HG02938 (cell line): ENCODE measurements around the gene GMPR2.

Experiments used
- ATAC-seq: cut with Tn5 transposase; IDR thresholded peaks from one replicate; pipeline ENCODE4 v1.9.1; 2021; ENCODE audit warnings: mild to moderate bottlenecking, moderate library complexity; ENCODE audit not compliant: unreplicated experiment

GMPR2 gene

DNA sequence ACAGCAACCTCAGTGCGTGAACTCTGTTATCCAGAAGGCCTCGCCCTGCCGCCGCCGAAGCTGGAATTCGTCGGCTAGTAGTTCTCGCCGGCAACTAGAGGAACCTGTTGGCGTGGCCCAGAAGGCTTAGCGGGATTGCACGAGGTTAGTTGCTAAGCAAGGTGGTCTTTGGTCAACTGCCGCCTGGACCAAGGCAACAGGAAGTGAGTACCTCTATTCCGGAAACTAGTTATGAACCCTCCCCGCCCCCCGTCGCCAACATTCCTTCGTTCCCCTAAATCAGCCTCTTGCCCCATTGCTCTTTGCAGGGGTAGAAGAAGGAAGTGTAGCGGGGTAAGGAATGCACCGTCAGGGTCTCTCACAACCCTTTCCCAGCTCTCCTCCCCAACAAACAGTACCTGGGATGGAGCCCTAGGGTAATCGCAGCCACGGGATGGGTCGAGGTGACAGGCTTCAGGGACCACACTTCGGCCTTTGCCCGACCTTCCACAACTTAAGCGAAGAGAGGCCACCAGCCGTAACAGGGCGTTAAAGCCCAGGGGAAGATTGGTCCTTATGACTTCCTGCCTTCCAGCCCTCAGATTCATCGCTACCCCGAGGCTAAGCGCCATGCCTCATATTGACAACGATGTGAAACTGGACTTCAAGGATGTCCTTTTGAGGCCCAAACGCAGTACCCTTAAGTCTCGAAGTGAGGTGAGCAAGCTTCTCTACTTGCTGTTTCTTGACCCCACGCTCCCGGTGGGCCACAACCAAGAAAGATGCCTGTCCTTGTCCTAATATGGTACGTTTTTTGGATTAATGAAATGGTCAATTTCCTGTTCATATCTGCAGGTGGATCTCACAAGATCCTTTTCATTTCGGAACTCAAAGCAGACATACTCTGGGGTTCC lies at the start of gene GMPR2:
Gene GMPR2 (plus strand): TSS at position 285 of the 893 bp plus-strand sequence. CDS start 325 bp downstream, at position 610.
- peak; percentile 53 for ATAC-seq

DNA sequence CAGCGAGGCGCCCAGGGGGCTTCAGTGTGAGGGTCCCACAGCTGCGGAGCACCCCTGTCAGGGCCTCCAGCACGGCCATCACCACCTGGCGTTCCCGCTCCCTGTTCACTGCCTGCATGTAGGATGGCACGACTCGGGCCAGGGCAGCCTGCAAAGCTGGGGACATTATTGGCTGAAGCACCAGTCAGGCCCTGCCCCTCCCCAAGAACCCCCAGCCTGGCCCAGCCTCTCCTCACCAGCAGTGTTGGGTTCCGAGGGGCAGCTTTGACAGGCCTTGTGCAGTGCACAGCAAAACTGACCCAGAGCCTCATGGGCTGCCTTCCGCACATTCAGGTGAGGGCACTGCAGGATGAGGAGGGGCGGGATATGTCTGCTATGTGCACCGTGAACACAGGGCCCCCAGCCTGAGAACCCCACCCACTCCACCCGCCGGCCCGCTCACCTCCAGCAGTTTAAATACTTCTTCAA lies 49.7 kb upstream of the GMPR2 start:
- ATAC-seq, result no peak

DNA sequence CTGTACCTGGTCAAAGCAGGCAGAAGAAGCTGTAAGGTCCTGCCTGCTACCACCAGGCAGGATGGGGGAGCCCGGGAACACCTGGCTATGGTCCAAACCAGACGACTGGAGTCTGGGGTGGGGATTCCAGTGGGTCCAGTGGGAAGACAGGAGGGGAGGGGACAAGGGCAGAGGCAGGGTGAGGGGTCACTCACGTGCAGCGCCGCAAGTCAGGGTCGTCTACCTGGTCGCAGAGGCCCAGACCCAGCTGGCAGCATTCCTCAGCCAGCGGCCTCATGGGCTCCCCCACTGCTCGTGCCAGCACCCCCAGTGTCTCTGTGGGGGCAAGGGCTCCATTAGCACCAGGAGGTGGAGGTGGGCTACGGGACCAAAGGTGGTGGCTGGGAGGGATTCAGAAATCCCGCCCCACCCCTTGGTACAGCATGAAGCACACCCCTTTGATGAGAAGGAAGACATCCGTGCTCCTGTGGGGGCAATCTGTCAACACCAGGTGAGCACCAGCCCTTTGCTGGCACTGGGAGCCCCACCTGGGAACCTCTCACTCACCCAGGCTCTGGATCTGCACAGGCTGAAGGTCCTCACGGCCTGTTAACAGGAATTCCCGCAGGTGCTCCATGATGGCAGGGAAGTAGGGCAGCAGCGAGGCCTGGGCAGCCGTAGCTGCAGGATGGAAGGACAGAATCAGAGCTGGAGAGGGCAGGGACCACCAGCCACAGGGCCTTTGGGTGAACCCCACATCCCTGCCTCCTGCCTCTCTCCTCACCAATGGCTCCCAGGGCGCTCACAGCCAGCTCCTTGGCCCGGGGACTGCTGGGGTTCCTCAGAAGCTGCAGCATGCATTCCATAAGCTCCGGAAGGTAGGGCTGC lies 48.4 kb upstream of the GMPR2 start:
- ATAC-seq, result no peak

DNA sequence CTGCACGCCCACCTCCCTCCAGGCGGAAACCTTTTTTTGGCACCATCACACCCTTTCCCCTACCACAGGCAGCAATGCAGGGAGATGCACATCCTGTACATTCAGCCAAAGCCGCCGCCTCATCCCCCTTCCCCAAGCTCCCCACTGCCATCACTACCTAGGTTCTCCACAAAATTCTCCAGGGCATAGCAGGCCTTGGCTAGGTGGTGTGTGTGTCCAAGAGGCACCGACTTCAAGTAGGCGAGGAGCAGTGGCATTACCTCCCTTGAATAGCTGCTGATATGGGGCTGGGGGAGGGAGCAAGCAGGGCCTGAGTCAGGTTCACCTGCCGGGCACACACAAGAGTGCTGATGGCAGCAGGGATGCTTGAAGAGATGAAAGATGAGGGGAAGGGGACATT lies 47.7 kb upstream of the GMPR2 start:
- no peak for ATAC-seq

DNA sequence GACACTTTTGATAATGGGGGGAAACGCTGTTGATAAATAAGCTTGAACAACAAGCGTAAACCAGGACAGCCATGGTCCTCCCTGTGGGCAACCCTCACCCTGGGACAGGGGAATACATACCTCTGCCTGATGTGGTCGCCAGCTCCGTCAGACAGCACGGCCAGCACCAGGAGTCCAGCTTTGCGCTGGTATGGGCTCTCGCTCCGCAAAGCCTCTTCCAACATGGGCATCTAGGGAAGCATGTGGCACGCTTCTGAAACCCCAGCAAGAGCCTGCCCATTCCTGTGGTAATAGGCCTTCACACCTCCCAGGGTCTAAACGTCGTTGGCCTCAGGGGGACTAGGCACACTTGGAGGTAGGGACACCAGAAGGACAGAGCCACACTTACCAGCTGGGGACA lies 47.0 kb upstream of the GMPR2 start:
- ATAC-seq, result no peak

DNA sequence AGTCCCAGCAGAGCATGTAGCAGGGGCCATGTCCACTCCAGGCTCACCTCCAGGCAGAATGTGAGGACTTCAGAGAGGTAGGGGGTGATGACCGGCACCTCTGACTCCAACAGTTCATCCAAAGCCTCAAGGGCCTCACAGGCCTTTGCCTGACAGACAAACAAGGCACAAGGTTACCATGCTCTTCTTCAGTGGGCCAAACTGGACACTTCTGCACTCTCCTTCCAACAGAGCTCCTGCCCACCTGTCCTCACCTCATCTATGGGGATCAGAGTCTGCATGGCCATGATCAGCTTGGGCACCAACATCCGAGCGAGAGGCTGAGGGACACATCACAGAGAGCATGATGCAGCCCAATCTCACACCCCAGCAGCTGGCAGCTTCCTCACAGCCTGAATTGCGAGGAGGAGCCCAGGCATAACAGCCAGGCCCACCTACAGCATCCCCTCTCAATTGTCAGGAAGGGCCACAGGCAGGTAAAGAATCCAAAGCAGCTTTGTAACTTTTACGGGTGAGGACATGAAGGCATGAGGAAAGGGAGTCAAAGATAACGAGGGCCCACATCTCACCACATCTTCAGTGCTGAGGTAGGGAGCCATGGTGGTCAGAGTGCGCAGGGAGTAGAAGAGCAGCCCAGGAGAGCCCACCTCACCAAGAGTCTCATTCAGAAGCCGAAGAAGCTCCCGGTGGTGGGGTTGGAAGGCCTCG lies 45.7 kb upstream of the GMPR2 start:
- no peak for ATAC-seq

DNA sequence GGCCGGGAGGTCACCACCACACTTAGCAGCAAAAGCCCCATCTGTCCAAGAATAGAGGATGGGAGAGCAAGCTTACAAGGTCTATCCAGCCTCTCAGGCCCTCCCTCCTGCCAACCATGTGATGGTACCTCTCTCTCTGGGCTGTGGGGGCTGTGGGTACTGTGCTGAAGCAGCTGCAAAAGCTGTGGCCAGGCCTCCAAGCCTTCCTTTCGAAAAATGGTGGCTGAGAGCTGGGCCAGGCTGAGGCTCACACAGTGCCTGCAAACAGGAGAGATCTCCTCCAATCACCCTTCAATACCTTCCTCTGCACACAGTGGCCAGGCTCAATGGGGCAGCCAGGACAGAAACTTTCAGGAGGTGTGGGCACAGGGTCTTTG lies 45.2 kb upstream of the GMPR2 start:
- no peak for ATAC-seq

DNA sequence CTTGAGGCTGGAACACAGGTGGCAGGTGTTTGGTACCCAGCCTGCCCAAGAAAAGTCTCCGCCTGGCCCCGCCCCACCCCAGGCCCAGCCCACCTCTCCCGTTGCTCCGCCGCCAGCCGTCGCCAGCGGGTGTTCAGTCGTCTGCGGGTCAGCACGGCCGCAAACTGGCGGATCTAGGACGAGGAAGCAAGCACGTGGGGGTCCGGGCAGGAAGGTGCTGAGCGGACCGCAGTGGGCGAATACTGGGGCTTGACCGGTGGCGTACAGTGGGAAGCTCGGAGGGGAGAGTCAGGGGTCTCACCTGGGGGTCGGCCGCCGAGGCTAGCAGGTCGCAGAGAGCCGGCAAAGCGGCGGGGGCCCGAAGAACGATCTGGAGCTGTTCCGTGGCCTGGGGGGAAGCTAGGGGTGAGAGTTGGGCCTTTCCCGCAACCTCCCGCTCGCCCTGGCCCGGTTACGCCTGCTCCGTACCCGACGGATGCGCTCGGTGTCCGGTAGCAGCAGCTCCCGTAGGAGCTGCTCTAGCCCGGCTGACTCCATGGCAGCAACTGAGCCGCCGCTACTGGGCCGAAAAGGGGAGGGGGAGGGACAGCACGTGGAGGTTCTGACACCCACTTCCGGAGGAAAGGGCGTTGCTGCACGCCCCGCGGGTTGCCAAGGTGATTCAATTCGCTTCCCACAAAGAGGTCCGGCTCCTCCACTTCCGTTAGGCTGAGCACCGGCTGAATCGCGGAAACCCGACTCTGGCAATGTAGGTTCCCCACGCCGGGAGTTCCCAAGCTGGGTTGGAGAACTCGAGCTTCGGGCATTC lies 44.3 kb upstream of the GMPR2 start, which contains the start of gene IPO4:
Gene IPO4 (minus strand): TSS at position 566 of the 808 bp plus-strand sequence. CDS start 29 bp downstream, at position 537.
- ATAC-seq, result peak; percentile 86

DNA sequence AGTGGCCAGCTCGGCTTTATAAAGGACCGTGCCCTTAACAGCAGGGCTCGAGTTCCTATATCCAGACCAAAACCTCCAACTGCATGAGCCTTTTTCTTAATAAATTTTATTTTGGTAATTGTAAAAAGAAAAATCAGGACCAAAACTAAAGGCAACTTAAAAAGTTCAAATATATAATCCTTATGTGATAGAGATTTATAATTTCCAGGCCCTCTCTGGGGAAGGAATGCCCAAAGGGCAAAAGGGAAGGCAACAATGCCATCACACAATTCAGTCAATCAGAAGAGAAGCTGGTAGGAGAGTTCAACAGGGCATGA lies 43.7 kb upstream of the GMPR2 start:
- ATAC-seq, result no peak

DNA sequence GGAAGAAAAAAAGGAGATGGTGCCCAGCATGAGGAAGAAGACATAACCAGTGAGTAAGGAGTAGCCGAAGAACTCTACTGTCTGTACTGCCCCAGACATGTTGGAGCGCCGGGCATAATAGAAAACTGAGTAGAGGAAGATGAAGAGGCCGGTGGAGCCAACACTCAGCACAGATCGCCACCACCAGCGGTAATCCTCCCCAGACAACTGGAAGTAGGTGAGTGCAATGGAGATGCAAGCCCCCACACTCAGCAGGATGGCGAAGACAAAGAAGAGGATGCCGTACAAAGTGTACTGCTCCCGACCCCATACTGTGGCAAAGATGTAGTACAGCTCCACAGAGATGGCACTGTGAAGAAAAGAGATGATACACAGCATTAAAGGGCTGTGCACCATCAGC lies 43.3 kb upstream of the GMPR2 start:
- ATAC-seq, result no peak

DNA sequence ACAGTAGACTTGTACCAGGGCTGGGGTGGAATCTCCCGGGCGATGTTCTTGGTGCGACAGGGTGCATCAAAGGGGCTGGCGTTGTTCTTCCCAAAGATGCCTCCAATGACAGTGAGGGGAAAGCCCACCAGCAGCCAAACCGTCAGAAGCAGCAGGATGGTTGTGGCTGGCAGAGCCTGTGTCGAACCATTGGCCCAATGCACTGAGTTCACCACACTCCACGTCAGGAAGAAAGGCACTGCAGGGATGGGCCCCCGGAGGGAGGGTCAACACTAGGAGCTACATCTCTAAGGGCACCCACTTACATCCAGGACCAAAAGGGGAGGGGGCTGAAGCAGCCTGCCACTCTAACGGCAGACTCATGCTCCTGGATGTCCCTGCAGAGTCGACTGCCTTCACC lies 42.3 kb upstream of the GMPR2 start:
- ATAC-seq, result no peak

DNA sequence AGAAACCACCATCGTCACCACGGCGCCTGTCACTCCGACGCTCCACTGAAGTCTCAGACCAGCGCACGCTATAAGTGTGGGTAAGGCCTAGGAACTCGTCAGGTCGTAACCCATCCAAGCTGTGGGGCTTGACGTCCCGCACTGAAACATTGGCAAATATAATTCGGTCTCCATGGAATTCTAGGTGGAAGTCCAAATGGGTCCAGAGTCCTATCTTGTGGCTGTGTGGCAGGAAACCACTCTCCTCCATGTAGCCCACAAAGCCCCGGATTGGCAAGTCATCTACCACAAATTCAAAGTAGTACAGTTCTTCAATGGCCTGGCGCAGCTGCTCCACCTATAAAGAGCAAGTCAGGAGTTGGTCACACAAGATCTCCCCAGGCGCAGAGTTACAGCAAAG lies 39.8 kb upstream of the GMPR2 start:
- no peak for ATAC-seq

DNA sequence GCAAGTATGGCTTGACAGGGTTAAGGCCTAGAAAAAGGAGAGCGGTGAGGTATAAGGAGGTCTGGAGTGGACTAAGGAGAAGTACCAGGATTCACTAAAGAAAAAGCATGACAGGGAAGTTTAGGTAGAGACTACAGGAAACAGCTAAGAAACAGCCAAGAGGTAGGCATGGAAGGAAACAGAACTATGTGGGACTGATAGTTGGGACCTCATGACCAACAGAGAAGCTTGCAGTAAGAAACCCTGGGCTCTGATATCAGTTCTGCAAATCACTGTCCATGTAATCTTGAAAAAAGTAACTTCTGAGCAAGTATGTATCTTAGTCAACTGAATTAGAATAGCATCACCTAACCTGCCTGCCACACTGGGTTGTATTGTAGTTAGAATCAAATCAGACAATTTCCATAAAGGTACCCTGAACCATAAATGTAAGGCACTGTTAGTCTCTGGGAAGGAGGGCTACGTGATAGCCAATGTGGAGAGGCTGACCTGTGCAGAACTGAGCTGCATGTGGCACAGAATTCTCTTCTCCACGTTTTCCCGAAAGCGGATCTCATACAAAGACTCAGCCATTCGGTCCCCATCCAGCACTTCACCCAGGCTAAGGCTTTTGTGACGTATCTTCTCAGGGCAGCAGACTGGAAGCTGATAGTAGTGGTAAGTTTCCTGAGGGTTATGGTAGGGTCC lies 38.4 kb upstream of the GMPR2 start:
- ATAC-seq, result no peak

DNA sequence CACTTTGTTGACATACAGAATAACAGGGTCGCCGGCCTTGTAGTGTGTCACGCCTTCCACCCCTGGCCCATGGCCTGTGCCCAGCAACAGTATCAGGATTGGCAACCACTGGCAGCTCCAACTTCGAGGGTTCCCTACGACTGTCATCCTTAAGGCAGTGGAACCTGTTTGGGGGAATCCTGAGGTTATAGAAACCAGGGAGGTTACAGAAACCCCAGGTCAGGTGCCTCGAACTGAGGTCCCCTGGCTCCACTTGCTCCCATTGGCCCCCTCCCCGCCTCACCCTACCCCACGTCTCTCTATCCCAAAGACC lies 37.9 kb upstream of the GMPR2 start:
- no peak for ATAC-seq

DNA sequence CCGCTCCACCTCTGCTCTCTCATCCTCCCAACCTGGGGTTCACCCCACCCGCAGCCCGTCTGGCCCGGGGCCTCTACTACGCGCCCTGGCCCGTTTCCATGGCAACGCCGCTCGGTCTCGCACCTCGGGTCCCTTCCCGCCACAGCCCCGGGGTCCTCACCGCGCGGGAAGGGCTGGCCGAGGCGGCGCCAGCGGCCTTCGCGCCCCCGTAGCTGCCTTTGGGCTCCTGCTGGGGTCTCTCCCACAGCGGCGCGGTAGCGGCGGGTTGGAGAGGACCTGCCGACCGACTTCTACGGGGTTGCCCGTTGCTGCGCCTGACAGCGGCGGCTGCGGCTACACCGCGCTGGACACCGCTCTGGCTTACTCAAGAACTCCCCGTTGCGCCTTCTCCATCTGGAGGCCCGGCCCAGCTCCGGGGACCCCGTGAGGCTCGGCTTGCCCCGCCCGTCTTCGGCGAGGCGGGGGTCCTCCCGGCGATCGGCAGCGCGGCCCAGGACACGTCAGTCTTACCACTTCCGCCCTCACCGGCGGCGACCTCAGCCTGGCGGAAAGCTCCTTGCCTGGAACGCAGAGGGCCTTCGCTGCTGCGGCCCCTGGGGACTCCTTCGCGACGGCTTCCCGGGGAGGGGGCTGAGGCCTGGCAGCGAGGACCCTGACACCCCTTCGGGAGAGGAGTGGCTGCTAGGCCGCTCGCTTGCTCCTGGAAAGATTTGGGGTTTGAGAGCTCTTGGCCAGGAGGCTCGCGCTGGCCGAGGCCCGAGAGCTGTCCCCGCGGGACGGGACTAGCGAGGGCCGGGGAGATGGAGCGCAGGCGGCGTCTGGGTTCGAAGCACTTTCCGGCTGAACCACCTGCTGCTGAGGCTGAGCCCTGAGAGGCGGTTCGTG lies 37.3 kb upstream of the GMPR2 start, which contains the start of gene TM9SF1:
Gene TM9SF1 (minus strand): TSS at position 256 of the 885 bp plus-strand sequence. CDS start 422 bp downstream, outside the sequence.
- ATAC-seq, result peak; percentile 79

DNA sequence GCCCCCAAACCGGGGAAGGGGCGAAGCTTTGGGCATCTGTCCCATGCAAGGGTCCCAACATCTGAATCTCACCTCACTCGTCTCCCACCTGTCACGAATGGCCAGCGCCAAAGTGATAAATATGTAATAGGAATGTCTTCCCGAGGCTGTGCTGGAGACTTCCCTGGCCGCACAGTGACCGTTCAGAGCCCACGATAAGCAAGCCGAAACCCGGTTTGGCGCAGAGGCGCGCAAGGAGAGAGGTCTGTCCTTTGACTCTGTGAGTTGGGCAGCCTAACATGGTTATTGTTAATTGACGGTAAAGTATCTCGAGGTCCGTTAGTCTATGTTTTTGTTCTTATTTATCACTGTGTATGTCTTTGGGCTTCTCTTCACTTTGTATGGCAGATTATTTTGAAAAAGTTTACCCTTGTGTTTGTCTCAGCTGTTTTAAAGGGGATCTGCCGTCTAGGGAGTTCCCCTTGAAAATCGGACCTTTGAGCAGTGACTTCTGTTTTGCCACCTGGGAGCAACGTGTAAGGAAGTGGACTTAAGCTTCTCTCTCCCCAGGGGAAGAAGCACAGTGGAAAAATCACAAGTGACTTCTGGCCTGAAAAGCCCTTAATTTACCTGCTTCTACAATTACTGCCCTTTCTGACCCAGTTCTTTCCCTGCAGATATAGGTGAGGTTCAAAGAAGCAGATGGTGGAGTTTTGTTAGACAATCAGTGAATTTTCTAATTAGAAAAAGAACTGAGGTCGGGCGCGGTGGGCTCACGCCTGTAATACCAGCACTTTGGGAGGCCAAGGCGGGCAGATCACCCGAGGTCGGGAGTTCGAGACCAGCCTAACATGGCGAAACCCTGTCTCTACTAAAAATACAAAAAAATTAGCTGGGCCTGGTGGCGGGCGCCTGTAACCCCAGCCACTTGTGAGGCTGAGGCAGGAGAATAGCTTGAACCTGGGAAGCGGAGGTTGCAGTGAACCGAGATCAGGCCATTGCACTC lies 36.4 kb upstream of the GMPR2 start:
- ATAC-seq, result peak; percentile 29

DNA sequence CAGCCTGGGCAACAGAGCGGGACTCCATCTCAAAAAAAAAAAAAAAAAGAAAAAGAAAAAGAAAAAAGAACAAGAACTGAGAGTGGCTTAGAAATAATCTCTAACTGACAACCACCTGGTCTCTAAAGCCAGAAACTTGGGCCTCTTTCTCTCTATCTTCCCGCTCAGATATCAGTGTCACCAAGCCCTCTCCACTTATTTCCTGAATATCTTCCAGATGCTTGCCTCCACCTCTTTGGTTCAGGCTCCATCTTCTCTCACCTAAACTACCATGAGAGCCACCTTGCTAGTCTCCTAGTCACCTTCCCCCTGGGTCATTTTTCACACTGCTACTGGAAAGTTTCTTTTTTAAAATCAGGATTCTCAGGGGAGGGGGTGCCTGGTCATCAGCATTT lies 35.7 kb upstream of the GMPR2 start:
- no peak for ATAC-seq
